ENCODE data around the gene MDN1.
"Not testable (repeated sequence)": the region's sequence is repeated elsewhere in the genome, so short reads cannot be mapped to it uniquely, and the experiment has no call there.

Gene MDN1

GRCh38 chr6:89819336-89820130 lies at the start of gene MDN1:
Gene MDN1 (minus strand): TSS chr6:89819794. CDS start chr6:89819607, 187 bp downstream.
- peak; percentile 78 to 88 for DNase-seq (ENCODE audit: low read depth in 2 of 2)

- DNase-seq (ENCODE audit: low read depth in 2 of 2) = no peak
Observed at GRCh38 chr6:89866024-89866678, 46.6 kb upstream of the MDN1 start.

DNA sequence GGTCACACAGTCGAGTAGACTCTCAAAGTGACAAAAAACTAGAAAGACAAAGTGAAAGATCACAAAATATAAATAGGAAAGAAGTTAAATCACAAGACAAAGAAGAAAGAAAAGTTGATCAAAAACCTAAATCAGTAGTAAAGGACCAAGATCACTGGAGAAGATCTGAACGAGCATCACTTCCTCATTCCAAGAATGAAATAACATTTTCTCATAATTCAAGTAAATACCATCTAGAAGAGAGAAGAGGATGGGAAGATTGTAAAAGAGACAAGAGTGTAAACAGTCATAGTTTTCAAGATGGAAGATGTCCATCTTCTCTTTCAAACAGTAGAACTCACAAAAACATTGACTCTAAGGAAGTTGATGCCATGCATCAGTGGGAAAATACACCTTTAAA lies 43.1 kb upstream of the MDN1 start:
- DNase-seq (ENCODE audit: low read depth in 2 of 2) = no peak

DNA sequence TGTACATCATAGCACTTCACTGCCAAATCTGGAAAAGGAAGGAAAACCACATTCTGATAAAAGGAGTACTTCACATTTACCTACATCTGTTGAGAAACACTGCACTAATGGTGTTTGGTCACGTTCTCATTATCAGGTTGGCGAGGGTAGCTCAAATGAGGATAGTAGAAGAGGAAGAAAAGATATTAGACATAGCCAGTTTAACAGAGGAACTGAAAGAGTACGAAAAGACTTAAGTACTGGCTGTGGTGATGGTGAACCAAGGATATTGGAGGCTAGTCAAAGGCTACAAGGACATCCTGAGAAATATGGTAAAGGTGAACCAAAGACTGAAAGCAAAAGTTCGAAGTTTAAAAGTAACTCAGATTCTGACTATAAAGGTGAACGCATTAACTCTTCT lies 42.7 kb upstream of the MDN1 start:
- no peak for DNase-seq (ENCODE audit: low read depth in 2 of 2)

GRCh38 chr6:89859744-89860143 lies 40.1 kb upstream of the MDN1 start:
- DNase-seq (ENCODE audit: low read depth in 2 of 2) = no peak

GRCh38 chr6:89858041-89858440 lies 38.4 kb upstream of the MDN1 start:
- no peak for DNase-seq (ENCODE audit: low read depth in 2 of 2)

GRCh38 chr6:89853068-89853467 lies 33.5 kb upstream of the MDN1 start:
- no peak for DNase-seq (ENCODE audit: low read depth in 2 of 2)

DNA sequence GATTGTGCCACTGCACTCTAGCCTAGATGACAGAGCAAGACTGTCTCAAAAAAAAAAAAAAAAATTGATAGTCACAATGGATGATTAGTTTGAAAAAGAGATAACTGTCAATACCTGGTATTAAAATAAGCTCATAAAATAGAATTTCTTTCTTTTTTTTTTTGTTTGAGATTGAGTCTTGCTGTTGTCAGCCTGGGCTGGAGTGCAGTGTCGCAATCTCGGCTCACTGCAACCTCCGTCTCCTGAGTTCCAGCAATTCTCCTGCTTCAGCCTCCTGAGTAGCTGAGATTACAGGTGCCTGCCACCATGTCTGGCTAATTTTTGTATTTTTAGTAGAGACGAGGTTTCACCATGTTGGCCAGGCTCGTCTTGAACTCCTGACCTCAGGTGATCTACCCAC lies 27.9 kb upstream of the MDN1 start:
- not testable (repeated sequence) for DNase-seq (ENCODE audit: low read depth in 2 of 2)

- DNase-seq (ENCODE audit: low read depth in 2 of 2) = no peak
Observed at GRCh38 chr6:89843070-89843469, 23.5 kb upstream of the MDN1 start.

DNA sequence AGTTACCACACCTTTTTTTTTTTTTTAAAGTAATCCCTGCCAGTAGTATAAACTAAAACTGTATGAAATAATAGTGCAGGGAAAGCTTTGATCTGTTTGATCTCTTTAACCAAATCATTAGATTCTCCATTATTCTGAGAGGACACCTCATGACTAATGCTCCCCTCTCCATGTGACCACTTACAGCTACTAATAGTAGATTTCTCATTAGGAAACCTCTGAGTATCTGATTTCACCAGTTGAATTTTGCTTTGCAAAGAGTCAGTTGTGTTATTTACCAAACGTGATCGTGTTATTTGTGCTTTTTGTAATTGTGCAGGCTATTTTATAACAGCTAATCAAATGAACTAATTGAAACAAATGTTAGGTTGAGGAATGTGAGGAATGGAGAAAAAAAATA lies 22.6 kb upstream of the MDN1 start:
- DNase-seq (ENCODE audit: low read depth in 2 of 2) = no peak

GRCh38 chr6:89840538-89840937 lies 20.9 kb upstream of the MDN1 start:
- no peak for DNase-seq (ENCODE audit: low read depth in 2 of 2)

GRCh38 chr6:89836639-89837222 lies 17.1 kb upstream of the MDN1 start:
- DNase-seq (ENCODE audit: low read depth in 2 of 2) = no peak

- DNase-seq (ENCODE audit: low read depth in 2 of 2) = no peak
Observed at GRCh38 chr6:89834884-89835792, 15.5 kb upstream of the MDN1 start.

DNA sequence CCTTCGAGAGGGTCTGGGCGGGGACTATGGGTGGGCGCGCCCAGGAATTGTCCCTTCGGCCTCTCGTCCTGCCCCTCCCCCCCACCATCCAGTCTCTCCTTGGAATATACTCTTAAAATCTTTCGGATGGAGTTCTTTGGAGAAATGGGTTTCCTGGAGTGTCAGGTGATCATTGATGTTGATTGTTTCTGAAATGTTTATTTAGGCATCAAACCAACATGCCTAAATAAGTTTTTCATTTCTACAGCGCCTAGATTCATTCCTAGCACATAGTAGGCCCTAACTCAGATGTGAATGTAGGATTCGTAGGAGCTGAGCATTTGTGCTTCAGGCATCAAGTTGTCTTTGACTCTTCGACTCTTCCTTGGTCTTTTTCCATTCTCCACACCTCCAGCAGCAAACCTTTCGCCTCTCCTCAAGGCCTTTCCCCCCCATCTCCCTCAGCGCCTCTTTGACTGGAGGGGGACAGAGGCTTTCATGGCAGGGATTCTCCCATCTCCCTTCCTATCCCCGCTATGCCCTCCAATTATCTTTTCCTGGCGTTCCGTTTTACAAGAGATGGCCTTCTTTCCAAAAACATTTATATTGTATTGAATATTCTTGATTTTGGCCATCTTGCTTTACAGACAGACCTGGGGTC lies 10.7 kb upstream of the MDN1 start:
- DNase-seq (ENCODE audit: low read depth in 2 of 2) = no peak

DNA sequence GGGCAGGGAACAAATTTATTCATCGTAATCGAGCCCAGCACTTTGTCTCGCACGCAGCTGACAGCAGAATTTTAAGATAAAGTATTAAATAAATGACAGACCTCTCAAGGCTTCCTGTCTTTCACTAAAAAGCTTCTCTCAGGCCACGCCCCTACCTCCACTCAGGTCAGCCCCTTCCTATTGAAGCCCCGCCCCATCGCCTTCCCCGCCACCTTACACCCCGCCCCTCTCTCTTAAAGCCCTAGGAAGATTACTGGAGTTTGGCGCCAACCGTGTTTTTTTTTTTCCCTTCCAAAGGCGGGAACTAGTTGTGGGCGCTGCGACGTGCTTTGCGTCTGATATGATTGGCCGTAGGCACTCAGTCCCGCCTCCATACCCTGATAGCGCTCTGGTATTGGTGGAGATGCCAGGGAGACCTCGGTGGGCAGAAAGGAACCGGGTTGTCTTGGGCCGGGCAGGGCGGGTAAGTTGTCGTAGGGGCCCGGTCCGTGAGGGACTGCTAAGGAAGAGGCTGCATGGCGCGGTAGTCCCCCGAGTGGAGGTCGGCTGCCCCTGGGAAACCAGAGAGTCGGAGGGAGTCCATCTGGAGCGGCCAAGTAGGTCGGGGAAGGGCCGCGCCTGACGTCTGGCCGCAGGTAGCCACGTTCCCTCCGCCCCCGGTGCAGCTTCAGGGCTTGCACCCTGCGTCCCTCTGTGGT lies 10.0 kb upstream of the MDN1 start, which contains the start of gene CASP8AP2:
Gene CASP8AP2 (plus strand): TSS at position 409 of the 698 bp plus-strand sequence.
- peak; percentile 91 to 93 for DNase-seq (ENCODE audit: low read depth in 2 of 2)

DNA sequence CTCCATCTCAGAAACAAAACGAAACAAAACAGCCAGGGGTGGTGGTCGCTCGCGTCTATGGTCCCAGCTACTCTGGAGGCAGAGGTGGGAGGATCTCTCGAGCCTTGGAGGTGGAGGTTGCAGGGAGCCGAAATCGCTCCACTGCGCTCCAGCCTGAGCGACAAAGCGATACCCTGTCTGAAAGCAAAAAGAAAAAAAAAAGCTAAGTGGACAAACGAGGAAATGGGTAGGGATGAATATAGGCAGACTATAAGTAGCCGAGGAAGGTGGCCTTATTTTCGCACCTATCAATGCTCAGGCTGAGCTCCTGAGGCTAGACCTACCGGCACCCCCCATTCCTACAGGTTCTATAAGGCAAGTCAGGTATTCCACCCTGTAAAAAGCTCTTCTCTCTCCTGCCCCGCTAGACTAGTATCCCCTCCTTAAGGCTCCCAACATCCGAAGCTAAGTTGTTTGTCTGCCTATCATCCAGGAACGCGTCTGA lies 9.4 kb upstream of the MDN1 start:
- DNase-seq (ENCODE audit: low read depth in 2 of 2) = no peak

DNA sequence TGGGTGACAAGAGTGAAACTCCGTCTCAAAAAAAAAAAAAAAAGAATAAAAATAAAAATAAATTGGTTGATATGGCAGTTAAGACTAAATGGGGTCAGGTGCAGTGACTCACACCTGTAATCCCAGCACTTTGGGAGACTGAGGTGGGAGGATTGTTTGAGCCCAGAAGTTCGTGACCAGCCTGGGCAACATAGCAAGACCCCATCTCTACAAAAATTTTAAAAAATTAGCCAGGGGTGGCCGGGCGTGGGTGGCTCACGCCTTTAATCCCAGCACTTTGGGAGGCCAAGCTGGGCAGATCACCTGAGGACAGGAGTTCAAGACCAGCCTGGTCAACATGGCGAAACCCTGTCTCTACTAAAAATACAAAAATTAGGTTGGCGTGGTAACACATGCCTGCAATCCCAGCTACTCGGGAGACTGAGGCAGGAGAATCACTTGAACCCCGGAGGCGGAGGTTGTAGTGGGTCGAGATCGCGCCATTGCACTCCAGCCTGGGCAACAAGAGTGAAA lies 8.9 kb upstream of the MDN1 start:
- not testable (repeated sequence) for DNase-seq (ENCODE audit: low read depth in 2 of 2)

DNA sequence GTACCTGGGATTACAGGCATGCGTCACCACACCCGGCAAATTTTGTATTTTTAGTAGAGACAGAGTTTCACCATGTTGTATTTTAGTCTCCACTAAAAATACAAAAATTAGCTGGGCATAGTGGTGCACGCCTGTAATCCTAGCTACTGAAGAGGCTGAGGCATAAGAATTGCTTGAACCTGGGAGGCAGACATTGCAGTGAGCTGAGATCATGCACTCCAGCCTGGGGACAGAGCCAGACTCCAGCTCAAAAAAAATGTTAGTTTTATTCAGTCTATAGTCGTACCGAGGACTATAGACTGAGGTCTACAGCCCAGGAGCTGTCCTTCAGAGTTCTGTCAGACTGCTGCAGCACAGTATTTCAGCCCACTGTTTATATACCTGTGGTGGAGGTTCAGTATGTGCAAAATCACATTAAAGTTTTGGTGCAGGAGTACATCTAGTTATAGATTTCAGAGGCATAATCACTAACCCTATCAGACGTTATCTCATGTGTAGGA lies 6.5 kb upstream of the MDN1 start:
- DNase-seq (ENCODE audit: low read depth in 2 of 2) = no peak

DNA sequence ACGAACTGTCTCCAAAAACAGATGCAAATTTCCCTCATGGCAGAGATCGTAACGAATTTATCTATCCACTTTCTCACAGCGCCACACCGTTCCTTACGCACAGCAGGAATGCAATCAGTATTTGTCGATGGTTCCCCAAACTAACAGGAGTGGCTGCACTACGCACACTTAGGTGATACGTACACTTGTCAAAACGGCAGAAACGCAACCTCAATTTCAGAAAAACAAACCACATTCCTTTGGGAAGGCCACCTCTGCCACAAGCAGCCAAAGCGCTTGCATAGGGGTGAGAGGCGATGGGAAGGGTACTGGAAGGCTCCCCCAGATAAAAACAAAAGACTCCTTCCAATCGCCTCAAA lies 638 bp downstream of the MDN1 start:
- no peak for DNase-seq (ENCODE audit: low read depth in 2 of 2)

GRCh38 chr6:89817481-89817880 lies 2.1 kb downstream of the MDN1 start:
- DNase-seq (ENCODE audit: low read depth in 2 of 2) = no peak

Data from stimulated activated CD4-positive, alpha-beta T cell treated with anti-CD3 and anti-CD28 coated beads, Interleukin-4, amount 100 ng/mL, for 48 hours (primary cell).